HG03378 (cell line): ENCODE data around the gene ACE2.

Source experiments
- ATAC-seq: cut with Tn5 transposase; IDR thresholded peaks from one replicate; pipeline ENCODE4 v1.9.1; 2021; ENCODE audit warnings: mild to moderate bottlenecking, moderate library complexity; ENCODE audit not compliant: unreplicated experiment

The ACE2 gene

DNA sequence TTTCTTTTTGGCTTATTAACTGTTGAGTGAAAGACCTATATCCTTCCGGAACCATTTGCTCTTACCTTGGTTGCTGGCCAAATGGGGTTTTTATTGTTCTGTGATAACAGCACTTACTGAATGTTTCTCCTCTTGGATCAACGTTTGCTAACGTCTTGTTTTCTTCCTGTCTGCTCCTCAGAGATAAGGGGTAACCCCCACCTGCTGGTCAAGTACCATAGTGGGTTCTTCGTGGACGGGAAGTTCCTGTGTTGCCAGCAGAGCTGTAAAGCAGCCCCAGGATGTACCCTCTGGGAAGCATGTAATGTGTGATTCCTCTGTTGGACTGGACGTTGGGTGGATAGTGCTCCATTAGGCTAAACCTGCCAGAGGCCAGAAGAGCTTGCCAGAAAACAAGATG is 84.8 kb downstream of the ACE2 start:
- no peak for ATAC-seq

DNA sequence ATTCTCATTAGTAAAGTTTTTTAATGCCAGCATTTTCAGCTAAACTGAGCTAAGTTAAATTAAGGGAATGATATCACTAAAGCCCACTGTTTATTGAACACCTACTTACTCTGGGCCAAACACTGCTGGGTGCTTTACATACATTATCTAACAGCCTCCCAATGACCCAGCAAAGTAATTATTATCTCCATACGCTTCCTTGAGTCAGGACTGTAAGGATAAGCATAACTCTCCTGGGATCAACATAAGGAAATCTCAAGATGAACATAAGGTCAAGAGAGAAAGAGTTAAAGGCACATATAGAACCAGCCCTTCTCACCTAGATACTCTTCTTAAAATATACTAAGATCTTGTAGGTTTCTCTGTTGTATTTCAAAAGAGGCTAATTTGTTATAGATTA is 86.5 kb downstream of the ACE2 start:
- ATAC-seq, result no peak

GRCh38 chrX:15512401-15512965 is 88.3 kb downstream of the ACE2 start:
- no peak for ATAC-seq

- no peak for ATAC-seq
These were observed 89.2 kb downstream of the ACE2 start for GRCh38 chrX:15511563-15511962.
